D341Med (cell line): ENCODE results near the gene MPV17.
"Not testable (repeated sequence)": the region's sequence is repeated elsewhere in the genome, so short reads cannot be mapped to it uniquely, and the experiment has no call there.

Source experiments
- DNase-seq: peaks from one replicate; pipeline ENCODE4 v3.0.0; 2012; ENCODE audit warnings: low spot score

Gene MPV17

GRCh38 chr2:27322301-27322765 is 564 bp downstream of the MPV17 start:
- no peak for DNase-seq

GRCh38 chr2:27320958-27321543 is 1.8 kb downstream of the MPV17 start:
- DNase-seq = peak; percentile 47

- not testable (repeated sequence) for DNase-seq
Measured at GRCh38 chr2:27319839-27320238, 3.1 kb downstream of the MPV17 start.

- no peak for DNase-seq
Measured at GRCh38 chr2:27316655-27317412, 6.1 kb downstream of the MPV17 start.

GRCh38 chr2:27315122-27315521 is 7.8 kb downstream of the MPV17 start:
- no peak for DNase-seq

GRCh38 chr2:27314709-27315108 is 8.2 kb downstream of the MPV17 start:
- DNase-seq = no peak

- DNase-seq = no peak
Measured at GRCh38 chr2:27313882-27314645, 8.8 kb downstream of the MPV17 start.

GRCh38 chr2:27312152-27312551 is 10.7 kb downstream of the MPV17 start:
- DNase-seq = no peak

- no peak for DNase-seq
Measured at GRCh38 chr2:27309651-27310050, 13.2 kb downstream of the MPV17 start.

- DNase-seq = no peak
Measured at GRCh38 chr2:27308359-27308881, 14.5 kb downstream of the MPV17 start, which contains the start of gene UCN. TSS of gene UCN (minus strand) at chr2:27308445. CDS start at chr2:27307895, 550 bp downstream.

GRCh38 chr2:27307545-27308358 is 15.1 kb downstream of the MPV17 start:
- DNase-seq = peak; percentile 38

- no peak for DNase-seq
Measured at GRCh38 chr2:27307287-27307544, 15.7 kb downstream of the MPV17 start.

GRCh38 chr2:27306573-27307286 is 16.2 kb downstream of the MPV17 start:
- peak; percentile 43 for DNase-seq

- no peak for DNase-seq
Measured at GRCh38 chr2:27306136-27306535, 16.8 kb downstream of the MPV17 start.

GRCh38 chr2:27305516-27305915 is 17.4 kb downstream of the MPV17 start:
- DNase-seq = no peak

GRCh38 chr2:27304488-27305240 is 18.2 kb downstream of the MPV17 start:
- DNase-seq = no peak

- peak; percentile 64 for DNase-seq
Measured at GRCh38 chr2:27303093-27304025, 19.5 kb downstream of the MPV17 start.

GRCh38 chr2:27300606-27301005 is 22.3 kb downstream of the MPV17 start:
- not testable (repeated sequence) for DNase-seq

GRCh38 chr2:27298391-27299080 is 24.4 kb downstream of the MPV17 start:
- no peak for DNase-seq
